HepG2 (cell line): ENCODE measurements around the gene MNT. TPM values are rescaled to one million over a fixed set of nuclear protein-coding genes. Genes with fewer than 3 reads are reported as not detected.
A peak's percentile ranks its signal among the peaks of the same experiment; 100 is the strongest.

Experiments
- AKAP8 ChIP-seq: sonication (generic); formaldehyde crosslinking; IDR thresholded peaks from 2 replicates; pipeline ENCODE4 v1.5.1; 2020; ENCODE audit warnings: mild to moderate bottlenecking, missing genetic modification reagents
- ELF3 ChIP-seq: IDR thresholded peaks from 2 replicates; pipeline ENCODE4 v1.6.1; 2016; ENCODE audit warnings: missing genetic modification reagents, missing compliant biosample characterization
- ETV6 ChIP-seq: sonication (generic); formaldehyde crosslinking; conservative IDR thresholded peaks from 2 replicates; pipeline ENCODE4 v1.4.0; 2020; ENCODE audit warnings: missing genetic modification reagents
- LCORL ChIP-seq, 2 experiments: fragments of 450-650 bp in 1 of 2; sonication (generic) in 1 of 2; formaldehyde crosslinking in 1 of 2; IDR thresholded peaks; 2 replicates each; pipeline versions ENCODE4 v1.5.0 to v1.6.1; 2017 to 2020; ENCODE audit warnings: antibody characterized with exemption in 1 of 2, missing genetic modification reagents in 1 of 2
- MATR3 ChIP-seq: sonication (generic); formaldehyde crosslinking; IDR thresholded peaks from 2 replicates; pipeline ENCODE4 v1.4.0; 2020; ENCODE audit warnings: missing genetic modification reagents
- NFE2L2 ChIP-seq: fragments of 150-350 bp; IDR thresholded peaks from 2 replicates; pipeline ENCODE4 v1.6.1; 2014; ENCODE audit warnings: low read length
- PAF1 ChIP-seq: IDR thresholded peaks from 2 replicates; pipeline ENCODE4 v1.6.1; 2016; ENCODE audit warnings: missing genetic modification reagents, missing compliant biosample characterization
- PHF8 ChIP-seq: sonication (generic); formaldehyde crosslinking; IDR thresholded peaks from 2 replicates; pipeline ENCODE4 v1.5.0; 2020; ENCODE audit warnings: missing genetic modification reagents
- REL ChIP-seq: sonication (generic); formaldehyde crosslinking; conservative IDR thresholded peaks from 2 replicates; pipeline ENCODE4 v1.8.0; 2022; ENCODE audit warnings: mild to moderate bottlenecking, missing genetic modification reagents, moderate library complexity
- RORA ChIP-seq: sonication (generic); formaldehyde crosslinking; IDR thresholded peaks from 2 replicates; pipeline ENCODE4 v1.5.0; 2020; ENCODE audit warnings: mild to moderate bottlenecking, missing genetic modification reagents, moderate library complexity
- SMARCC2 ChIP-seq: fragments of 450-650 bp; IDR thresholded peaks from 2 replicates; pipeline ENCODE4 v1.6.1; 2017; ENCODE audit warnings: antibody characterized with exemption, mild to moderate bottlenecking
- SNRNP70 ChIP-seq: fragments of 200-400 bp; formaldehyde crosslinking; IDR thresholded peaks from 2 replicates; pipeline ENCODE4 v1.6.1; 2017; ENCODE audit warnings: mild to moderate bottlenecking, low read depth, low read length, moderate library complexity
- THYN1 ChIP-seq: sonication (generic); formaldehyde crosslinking; IDR thresholded peaks from 2 replicates; pipeline ENCODE4 v1.8.1; 2023; ENCODE audit warnings: low read depth, mild to moderate bottlenecking, moderate library complexity, missing genetic modification reagents, borderline replicate concordance
- TOE1 ChIP-seq: sonication (generic); formaldehyde crosslinking; IDR thresholded peaks from 2 replicates; pipeline ENCODE4 v1.4.0; 2020; ENCODE audit warnings: mild to moderate bottlenecking, missing genetic modification reagents
- ZFP36 ChIP-seq: fragments of 150-350 bp; IDR thresholded peaks from 2 replicates; pipeline ENCODE4 v1.6.1; 2018; ENCODE audit warnings: borderline replicate concordance, low read length, low read depth; ENCODE audit not compliant: partially characterized antibody
- ZKSCAN8 ChIP-seq: IDR thresholded peaks from 2 replicates; pipeline ENCODE4 v1.6.1; 2016; ENCODE audit warnings: borderline replicate concordance, missing genetic modification reagents, missing compliant biosample characterization
- ZNF17 ChIP-seq: sonication (generic); formaldehyde crosslinking; IDR thresholded peaks from 2 replicates; pipeline ENCODE4 v1.5.0; 2020; ENCODE audit warnings: mild to moderate bottlenecking, missing genetic modification reagents
- ZNF30 ChIP-seq: sonication (generic); formaldehyde crosslinking; IDR thresholded peaks from 2 replicates; pipeline ENCODE4 v1.5.0; 2020; ENCODE audit warnings: mild to moderate bottlenecking, missing genetic modification reagents
- ZNF33A ChIP-seq: sonication (generic); formaldehyde crosslinking; IDR thresholded peaks from 2 replicates; pipeline ENCODE4 v1.5.1; 2020; ENCODE audit warnings: missing genetic modification reagents, mild to moderate bottlenecking, moderate library complexity, borderline replicate concordance
- ZNF354B ChIP-seq: sonication (generic); formaldehyde crosslinking; IDR thresholded peaks from 2 replicates; pipeline ENCODE4 v1.8.0; 2022; ENCODE audit warnings: mild to moderate bottlenecking, missing genetic modification reagents
- ZNF468 ChIP-seq: sonication (generic); formaldehyde crosslinking; IDR thresholded peaks from 2 replicates; pipeline ENCODE4 v1.8.0; 2022; ENCODE audit warnings: mild to moderate bottlenecking, moderate library complexity, missing genetic modification reagents
- polyA plus RNA-seq, 8 experiments: library from polyadenylated mRNA; depleted of rRNA in 3 of 8; stranded (reverse) in 7 of 8; unstranded in 1 of 8; fragments of >200 nt; fragmentation: Illumina TruSeq in 4 of 8; extraction: Trizol in 4 of 8; gene quantifications; 2 replicates each; pipeline versions ENCODE4 v1.2.1 to v1.2.3, GENCODE V29; 2011 to 2016; ENCODE audit warnings: low read depth in 4 of 8, missing spikeins in 1 of 8, mixed read lengths in 1 of 8; ENCODE audit not compliant: insufficient read depth in 1 of 8
- total RNA-seq, 5 experiments: library from RNA; depleted of rRNA; stranded (reverse); fragments of >200 nt; fragmentation: Illumina TruSeq; extraction: Trizol; gene quantifications; 2 replicates each; pipeline ENCODE4 v1.2.3, GENCODE V29; 2016; ENCODE audit warnings: low read depth in 1 of 5
- TF ChIP-seq, protein P1 (sequence below): sonication (generic); formaldehyde crosslinking; IDR thresholded peaks from 2 replicates; pipeline ENCODE4 v1.5.1; 2020; ENCODE audit warnings: missing genetic modification reagents, mild to moderate bottlenecking, borderline replicate concordance
- TF ChIP-seq, protein P2 (sequence below): sonication (generic); formaldehyde crosslinking; IDR thresholded peaks from 2 replicates; pipeline ENCODE4 v1.8.0; 2022; ENCODE audit warnings: missing genetic modification reagents, mild to moderate bottlenecking, moderate library complexity, borderline replicate concordance
- TF ChIP-seq, protein P3 (sequence below): sonication (generic); formaldehyde crosslinking; IDR thresholded peaks from 2 replicates; pipeline ENCODE4 v1.4.0; 2020; ENCODE audit warnings: low read depth, mild to moderate bottlenecking, missing genetic modification reagents
- TF ChIP-seq, protein P4 (sequence below): sonication (generic); formaldehyde crosslinking; IDR thresholded peaks from 2 replicates; pipeline ENCODE4 v1.4.0; 2020; ENCODE audit warnings: missing genetic modification reagents

The MNT gene
- total and polyA plus RNA-seq, 2 of the 13 experiments (the other 11 are each of a cell fraction or from before 2014, with no cell fraction given), result 2.1 to 3.5 TPM

DNA sequence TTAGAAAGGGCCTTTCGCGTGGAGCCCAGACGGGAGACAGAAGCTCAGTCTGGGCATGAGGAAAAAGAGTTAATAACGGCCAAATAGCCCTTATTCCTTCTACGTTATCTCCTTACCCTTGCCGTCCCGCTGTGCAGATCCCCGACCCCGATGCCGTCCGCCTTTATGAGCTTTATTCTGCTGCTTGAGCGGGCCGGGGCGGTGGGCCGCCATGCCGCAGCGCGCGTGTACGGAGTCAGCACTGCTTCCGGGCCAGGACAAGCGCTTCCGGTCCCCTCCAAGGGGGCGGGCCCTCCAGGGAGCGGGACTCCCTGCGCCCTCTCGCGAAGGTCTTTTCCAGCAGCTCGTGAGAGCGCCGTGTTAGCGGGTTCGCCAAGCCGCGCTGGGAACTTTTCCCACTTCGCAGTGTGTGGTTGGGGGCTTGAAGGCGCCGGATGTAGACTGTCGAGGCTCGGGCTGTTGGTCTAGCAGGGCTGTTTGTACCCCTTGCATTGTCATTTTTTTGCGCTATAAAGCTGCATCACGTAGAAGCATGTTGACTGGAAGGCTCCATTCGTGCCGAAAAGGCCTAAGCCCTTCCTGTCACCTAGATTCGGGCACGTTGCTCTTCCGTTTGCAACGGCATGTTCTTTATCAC, 64.5 kb downstream of the MNT start, which contains the start of gene TSR1 (continued):
- TF ChIP-seq TOE1 (CRISPR knock-in tag), result 0 out of 2 replicates have a peak, but pooled peaks have one; percentile 76
- TF ChIP-seq, protein P1, sequence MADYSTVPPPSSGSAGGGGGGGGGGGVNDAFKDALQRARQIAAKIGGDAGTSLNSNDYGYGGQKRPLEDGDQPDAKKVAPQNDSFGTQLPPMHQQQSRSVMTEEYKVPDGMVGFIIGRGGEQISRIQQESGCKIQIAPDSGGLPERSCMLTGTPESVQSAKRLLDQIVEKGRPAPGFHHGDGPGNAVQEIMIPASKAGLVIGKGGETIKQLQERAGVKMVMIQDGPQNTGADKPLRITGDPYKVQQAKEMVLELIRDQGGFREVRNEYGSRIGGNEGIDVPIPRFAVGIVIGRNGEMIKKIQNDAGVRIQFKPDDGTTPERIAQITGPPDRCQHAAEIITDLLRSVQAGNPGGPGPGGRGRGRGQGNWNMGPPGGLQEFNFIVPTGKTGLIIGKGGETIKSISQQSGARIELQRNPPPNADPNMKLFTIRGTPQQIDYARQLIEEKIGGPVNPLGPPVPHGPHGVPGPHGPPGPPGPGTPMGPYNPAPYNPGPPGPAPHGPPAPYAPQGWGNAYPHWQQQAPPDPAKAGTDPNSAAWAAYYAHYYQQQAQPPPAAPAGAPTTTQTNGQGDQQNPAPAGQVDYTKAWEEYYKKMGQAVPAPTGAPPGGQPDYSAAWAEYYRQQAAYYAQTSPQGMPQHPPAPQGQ (CRISPR knock-in tag), result 0 out of 2 replicates have a peak, but pooled peaks have one; percentile 31
- TF ChIP-seq, protein P2, sequence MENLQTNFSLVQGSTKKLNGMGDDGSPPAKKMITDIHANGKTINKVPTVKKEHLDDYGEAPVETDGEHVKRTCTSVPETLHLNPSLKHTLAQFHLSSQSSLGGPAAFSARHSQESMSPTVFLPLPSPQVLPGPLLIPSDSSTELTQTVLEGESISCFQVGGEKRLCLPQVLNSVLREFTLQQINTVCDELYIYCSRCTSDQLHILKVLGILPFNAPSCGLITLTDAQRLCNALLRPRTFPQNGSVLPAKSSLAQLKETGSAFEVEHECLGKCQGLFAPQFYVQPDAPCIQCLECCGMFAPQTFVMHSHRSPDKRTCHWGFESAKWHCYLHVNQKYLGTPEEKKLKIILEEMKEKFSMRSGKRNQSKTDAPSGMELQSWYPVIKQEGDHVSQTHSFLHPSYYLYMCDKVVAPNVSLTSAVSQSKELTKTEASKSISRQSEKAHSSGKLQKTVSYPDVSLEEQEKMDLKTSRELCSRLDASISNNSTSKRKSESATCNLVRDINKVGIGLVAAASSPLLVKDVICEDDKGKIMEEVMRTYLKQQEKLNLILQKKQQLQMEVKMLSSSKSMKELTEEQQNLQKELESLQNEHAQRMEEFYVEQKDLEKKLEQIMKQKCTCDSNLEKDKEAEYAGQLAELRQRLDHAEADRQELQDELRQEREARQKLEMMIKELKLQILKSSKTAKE (CRISPR knock-in tag), result peak; percentile 29; the same call in 1 of the 2 replicates
- TF ChIP-seq ZNF33A, result no peak
- no peak for TF ChIP-seq SNRNP70
- TF ChIP-seq ZNF30 (CRISPR knock-in tag), result peak; percentile 52; the same call in 1 of the 2 replicates
- no peak for TF ChIP-seq LCORL (IDR thresholded peaks at IDR 0.05)
- TF ChIP-seq LCORL (CRISPR knock-in tag; IDR thresholded peaks at IDR 0.05), result no peak
- 0 out of 2 replicates have a peak, but pooled peaks have one; percentile 64 for TF ChIP-seq ZNF468 (CRISPR knock-in tag)
- TF ChIP-seq, protein P3, sequence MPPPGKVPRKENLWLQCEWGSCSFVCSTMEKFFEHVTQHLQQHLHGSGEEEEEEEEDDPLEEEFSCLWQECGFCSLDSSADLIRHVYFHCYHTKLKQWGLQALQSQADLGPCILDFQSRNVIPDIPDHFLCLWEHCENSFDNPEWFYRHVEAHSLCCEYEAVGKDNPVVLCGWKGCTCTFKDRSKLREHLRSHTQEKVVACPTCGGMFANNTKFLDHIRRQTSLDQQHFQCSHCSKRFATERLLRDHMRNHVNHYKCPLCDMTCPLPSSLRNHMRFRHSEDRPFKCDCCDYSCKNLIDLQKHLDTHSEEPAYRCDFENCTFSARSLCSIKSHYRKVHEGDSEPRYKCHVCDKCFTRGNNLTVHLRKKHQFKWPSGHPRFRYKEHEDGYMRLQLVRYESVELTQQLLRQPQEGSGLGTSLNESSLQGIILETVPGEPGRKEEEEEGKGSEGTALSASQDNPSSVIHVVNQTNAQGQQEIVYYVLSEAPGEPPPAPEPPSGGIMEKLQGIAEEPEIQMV, result no peak; the same call in 1 of the 2 replicates
- TF ChIP-seq PHF8, result peak; percentile 96
- 0 out of 2 replicates have a peak, but pooled peaks have one; percentile 59 for TF ChIP-seq ZKSCAN8 (CRISPR knock-in tag)
- no peak for TF ChIP-seq REL (CRISPR knock-in tag)
- no peak; the same call in 1 of the 2 replicates for TF ChIP-seq ZNF17 (CRISPR knock-in tag)
- no peak for TF ChIP-seq AKAP8 (CRISPR knock-in tag)
- no peak for TF ChIP-seq SMARCC2
- TF ChIP-seq RORA (CRISPR knock-in tag), result no peak
- 0 out of 2 replicates have a peak, but pooled peaks have one; percentile 11 for TF ChIP-seq ETV6 (CRISPR knock-in tag)
- TF ChIP-seq ZNF354B (CRISPR knock-in tag), result no peak
- TF ChIP-seq ELF3 (CRISPR knock-in tag), result peak; percentile 73
- no peak for TF ChIP-seq NFE2L2
- no peak for TF ChIP-seq MATR3 (CRISPR knock-in tag)
- TF ChIP-seq ZFP36, result no peak
- no peak for TF ChIP-seq PAF1
- TF ChIP-seq, protein P4, sequence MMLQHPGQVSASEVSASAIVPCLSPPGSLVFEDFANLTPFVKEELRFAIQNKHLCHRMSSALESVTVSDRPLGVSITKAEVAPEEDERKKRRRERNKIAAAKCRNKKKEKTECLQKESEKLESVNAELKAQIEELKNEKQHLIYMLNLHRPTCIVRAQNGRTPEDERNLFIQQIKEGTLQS (CRISPR knock-in tag), result no peak
- TF ChIP-seq THYN1 (CRISPR knock-in tag), result no peak
